Suppressor macrophage treated with lipopolysaccharide for 4 hours (primary cell): ENCODE results near the gene NXF1.
"Not testable (repeated sequence)": the region's sequence is repeated elsewhere in the genome, so short reads cannot be mapped to it uniquely, and the experiment has no call there.

ENCODE experiments used
- DNase-seq: peaks from one replicate; pipeline ENCODE4 v3.0.0-alpha.2; 2020

The NXF1 gene

DNA sequence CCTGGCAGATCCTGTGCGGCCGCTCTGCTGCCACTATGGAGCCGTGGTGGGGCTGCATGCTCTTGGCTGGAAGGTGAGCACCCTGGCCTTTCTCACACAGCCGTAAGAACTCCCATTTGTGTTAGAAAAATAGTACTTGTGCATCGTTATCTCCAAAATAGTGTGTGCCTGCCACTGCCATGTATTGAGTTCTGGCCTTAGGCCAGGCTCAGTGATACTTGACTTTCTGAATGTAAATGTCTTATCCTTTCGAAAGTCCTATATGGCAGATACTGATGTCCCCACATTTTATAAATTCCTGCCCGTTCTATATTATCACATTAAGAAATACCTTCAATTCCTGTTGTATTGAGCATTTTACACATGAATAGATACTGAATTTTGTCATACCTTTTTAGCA, 22.5 kb downstream of the NXF1 start:
- no peak for DNase-seq

DNA sequence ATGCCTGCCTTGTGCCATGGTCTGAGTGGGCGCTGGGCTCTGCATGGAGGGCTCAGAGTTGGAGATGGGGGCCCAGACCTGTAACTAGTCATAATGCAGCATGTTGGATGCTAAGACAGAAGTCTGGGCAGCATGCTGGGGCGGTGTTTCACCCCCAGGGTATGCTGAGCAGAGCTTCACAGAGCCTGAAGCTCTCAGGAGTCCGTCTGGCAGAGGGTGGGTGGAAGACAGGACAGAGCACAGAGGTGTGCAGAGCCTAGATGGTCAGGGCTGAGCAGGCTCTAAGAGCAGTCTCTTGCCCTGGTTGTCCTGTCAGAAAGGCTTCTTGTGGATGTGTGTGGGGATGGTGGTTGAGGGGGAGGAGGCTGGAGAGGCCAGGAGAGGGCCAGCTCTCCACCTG, 26.8 kb downstream of the NXF1 start:
- DNase-seq = no peak

DNA sequence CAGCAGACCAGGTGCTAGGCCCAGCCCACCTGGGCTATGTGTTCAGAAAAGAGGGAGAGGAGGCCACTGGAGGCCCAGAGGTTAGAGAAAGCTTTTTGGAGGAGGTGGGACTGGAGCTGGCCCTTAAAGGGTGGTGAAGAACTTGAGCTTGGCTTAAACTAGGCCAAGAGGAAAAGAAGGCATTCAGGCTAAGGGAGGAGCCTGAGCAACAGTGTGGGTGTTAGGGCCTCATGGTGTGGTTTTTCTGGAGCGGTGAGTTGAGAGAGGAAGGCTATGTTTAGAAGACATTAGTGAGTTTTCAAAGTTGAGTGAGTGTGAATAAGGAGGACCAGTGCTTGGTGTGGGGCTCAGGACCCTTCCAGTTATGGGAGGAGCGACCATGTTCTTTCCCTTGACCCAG, 27.9 kb downstream of the NXF1 start:
- DNase-seq = no peak

DNA sequence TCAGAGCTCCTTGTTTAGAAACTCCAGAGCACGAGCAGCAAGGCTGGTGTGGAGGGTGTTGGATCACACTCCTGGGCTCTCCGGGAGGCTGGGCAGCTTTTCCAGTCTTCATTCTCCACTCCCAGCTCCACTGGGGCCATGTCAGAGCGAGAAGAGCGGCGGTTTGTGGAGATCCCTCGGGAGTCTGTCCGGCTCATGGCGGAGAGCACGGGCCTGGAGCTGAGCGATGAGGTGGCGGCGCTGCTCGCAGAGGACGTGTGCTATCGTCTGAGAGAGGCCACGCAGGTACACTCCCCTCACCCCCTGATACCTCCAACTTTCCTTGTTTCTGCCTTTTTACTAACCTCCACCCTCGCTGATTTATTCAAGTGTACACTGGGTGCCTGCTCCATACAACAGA, 29.6 kb downstream of the NXF1 start:
- DNase-seq = no peak

DNA sequence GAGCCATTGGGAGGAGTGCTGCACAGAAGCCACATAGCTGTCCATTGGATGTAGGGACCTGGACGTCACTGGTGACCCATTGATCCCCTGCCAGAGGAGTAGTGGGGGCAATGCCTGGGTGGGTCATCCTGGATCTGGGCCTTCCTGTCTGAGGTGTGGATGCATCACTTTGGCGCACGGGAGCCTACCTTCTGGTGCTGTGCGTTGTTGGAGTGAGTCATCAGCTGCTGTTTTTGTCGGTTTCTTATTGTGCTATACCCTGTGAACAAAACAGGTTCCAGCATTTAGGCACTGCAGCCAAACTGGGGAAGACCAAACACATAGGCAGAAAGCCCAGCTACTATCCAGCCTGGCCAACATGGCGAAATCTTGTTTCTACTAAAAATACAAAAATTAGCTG, 30.8 kb downstream of the NXF1 start:
- DNase-seq = no peak

DNA sequence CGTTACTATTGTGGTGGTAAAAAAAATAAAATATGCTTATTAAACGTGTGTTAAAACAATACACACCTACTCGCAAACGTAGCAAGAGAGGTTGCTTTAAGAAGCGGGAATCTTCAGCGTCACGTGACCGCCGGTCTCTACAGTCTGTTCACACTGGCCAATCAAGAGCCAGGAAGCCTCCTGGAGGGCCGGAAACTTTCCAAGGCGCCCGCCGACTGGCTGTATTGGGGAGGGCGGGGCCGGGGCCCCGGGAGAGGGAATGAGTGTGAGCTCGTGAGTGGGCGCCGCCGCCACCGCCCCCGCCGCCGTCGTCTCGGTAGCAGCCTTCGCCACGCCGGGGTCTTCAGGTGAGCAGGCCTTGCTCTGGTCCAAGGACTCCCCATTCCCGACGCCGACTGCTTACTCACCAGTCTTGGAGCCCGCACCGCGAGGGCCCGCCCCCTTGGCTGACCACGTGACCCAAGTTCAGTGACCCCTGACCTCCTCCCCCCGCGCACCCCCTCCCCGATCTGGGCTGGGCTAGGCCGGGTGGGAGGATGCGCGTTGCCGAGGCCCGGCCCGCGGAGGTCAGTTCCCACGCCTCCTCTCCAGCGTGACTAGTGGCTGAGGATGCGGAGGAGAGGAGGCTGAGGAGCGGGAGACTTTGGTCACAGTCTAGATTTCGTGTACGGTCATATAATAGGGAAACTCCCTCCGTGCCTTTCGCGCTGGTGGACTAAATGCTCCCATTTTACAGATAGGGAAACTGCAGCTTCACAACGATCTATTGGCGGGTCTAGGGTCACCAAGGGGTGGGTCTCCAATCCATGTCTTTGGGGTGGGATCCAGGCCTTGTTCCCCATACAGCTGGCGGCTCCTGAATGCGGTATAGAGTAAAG, 33.9 kb downstream of the NXF1 start, which contains the start of gene TAF6L:
Gene TAF6L (plus strand): TSS at position 253 of the 878 bp plus-strand sequence. CDS start 4,388 bp downstream, outside the sequence.
- peak; percentile 98 for DNase-seq

DNA sequence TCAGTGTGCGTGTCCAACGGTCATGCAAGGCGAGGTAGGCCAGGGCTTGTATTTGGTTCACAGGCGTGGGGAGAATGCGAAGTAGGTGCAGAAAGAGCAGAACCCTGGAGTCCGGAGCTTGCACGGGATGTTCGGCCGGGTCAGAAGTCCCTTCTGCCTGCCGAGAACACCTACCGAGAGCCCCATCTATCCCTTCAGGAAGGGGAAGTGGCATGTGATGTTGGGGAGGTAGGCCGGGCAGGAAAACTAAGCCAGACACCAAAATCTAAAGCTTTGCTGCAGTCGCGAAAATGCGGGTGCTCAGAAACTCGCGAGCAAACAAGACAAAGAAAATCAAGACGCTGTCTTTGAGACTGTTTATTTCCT, 34.5 kb downstream of the NXF1 start:
- no peak for DNase-seq

DNA sequence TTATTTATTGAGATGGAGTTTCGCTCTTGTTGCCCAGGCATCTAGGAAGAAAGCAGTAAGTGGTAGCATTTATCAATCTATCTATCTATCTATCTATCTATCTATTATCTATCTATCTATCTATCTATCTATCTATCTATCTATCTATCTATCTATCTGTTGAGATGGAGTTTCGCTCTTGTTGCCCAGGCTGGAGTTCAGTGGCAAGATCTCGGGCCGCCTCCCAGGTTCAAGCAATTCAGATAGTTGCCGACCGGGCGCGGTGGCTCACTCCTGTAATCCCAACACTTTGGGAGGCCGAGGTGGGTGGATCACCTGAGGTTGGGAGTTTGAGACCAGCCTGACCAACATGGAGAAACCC, 44.4 kb downstream of the NXF1 start:
- DNase-seq = not testable (repeated sequence)

DNA sequence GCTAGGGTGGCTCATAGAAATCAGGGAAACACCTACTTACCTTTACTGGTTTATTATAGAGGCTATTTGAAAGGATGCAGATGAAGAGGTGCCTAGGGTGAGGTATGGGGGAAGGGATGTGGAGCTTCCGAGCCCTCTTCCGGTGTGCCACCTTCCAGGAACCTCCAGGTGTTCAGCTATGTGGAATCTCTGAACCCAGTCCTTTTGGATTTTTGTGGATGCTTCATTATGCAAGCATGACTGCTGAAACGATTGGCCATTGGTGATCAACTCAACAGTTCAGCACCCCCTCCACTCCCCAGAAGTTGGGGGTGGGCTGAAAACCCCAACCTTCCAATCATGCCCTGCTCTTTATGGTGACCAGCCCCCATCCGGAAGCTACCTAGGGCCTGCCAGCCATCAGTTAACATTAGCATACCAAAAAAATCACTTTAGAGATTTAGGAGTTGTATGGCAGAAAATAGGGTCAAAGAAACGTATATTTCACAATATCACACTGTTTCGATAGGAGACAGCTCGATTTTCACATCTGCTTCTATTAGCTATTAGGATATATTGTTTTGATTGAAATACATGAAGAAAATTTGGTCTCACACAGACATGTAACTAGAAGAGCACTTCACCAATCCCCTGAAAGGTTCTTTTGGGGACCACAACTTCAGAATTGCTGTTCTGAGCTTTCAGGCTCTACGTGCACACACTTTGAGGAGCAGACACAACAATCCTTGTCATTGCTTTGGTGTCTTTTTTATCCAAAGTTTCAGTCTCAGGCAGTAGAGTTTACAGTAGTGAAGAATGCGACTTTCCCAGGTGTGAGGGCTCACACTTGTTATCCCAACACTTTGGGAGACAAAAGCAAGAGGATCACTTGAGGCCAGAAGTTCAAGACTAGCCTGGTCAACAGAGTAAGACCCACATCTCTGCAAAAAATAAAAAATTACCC, 47.1 kb downstream of the NXF1 start:
- DNase-seq = no peak

DNA sequence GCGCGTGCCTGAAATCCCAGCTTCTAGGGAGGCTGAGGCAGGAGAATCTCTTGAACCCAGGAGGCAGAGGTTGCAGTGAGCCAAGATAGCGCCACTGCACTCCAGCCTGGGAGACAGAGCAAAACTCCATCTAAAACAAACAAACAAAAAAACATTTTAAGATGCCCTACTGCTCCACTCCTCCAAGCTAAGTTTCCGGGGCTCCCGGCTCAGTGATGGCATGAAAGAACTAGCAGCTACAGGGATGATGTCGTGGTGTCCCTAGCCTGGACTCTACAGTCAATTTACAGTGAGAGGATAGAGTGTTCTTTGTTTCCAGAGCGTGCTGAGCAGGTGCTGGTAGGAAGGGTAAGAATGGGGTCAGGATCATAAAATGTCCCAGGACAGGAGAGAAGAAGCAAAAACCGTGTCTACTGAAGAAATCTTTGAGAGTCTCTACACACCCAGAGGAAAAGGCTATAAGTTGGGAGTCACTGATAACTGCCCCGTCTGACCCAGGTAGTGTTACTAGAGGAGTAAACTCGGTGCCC, 50.1 kb downstream of the NXF1 start:
- DNase-seq = no peak

DNA sequence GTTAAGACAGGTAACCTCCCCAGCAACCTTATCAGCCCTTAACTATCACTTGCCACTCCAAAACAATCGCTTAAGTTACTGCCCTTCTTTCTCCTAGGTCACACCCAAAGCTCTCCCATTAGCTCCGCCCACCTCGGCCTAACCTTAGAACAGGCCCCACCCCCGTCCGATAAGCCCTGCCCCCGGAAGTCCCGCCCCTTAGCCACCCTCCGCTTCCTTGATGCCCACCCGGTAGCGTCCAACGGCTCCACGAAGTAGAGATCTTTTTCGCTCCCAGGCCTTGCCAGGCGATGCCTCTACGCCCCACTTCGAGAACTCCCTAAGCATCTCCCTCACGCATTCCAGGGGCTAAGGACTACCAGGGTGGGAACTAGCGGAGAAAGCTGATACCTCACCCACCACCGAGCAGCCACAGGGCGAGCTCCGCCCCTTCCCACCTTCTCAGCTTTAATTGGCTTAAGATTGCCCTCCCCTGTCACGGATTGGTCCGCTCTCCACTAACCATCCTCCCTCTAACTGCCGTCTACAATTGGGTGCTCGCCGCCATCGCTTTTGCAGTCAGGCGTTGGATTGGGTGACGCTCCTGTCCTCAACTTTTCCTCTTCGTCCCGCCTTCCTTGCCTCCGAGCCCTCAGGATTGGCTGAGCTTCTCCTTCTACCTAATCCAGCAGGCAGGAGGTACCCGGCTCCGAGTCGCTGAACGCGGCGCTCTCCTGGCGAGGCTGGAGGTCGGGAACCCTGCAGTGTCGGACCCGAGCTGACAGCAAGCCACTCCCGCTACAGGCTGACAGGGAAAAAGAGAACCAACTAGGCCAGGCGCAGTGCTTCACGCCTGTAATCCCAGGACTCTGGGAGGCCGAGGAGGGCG, 51.3 kb downstream of the NXF1 start, which contains the start of gene ZBTB3:
Gene ZBTB3 (minus strand): TSS at position 425 of the 868 bp plus-strand sequence. CDS start 496 bp downstream, outside the sequence.
- DNase-seq = peak; percentile 98

DNA sequence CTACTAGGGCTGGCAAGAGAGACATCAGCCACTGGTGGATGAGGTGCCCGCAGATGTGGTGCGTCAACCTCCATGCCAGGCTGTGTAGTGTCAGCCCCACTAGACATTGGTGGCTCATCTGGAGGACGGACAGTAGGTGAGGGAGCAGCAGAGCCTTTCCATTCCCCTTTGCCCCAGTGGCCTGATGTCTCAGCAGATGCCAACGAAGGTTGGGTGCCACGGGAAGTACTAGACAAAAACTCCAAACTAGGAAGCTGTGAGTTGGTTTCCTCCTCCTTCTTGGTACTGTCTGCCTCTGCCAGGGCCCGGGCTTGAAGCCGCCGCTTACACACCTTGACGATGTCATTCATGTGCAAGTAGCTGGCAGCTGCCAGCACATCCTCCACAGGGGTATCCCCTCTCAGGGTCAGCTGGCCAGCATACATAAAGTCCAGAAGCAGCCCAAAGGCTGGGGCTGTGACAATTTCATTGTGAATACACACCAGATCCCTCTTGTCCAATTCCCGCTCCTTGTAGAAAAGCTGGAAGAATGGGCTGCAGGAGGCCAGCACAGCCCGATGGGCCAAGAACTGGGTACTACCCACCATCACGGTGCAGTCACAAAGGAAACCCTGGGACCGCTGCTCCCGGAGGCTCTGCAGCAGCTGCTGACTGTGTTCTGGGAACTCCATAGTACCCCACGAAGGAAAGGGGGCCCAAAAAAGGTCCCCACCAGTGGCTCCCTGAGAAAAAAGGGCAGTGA, 52.1 kb downstream of the NXF1 start:
- no peak for DNase-seq

DNA sequence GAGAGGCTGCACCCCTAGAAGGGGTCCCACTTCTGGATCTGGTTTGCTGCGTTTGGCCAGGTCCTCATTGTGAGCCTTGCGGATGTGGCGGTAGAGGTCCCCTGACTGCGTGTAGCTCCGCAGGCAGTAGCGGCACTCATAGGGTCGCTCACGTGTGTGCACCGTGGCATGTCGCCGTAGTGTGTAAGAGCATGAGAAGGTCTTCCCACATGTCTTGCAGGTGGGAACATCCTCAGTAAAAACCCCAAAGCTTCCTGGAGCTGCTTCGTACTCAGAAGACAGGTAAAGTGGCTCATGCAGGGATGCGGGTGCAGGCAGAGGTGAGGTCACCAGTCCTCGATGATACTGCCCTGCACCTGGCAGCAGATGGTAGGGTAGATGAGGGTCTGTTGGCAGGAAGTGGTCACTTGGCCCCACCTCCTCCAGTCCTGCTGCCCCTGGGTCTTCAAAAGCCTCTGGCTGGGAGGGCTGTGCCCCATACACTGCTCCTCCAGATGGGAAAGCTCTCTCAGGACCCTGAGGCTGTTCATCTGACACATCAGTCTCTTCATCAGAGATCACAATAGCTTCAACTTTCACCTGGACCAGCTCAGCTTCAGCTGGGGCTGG, 53.0 kb downstream of the NXF1 start:
- no peak for DNase-seq

DNA sequence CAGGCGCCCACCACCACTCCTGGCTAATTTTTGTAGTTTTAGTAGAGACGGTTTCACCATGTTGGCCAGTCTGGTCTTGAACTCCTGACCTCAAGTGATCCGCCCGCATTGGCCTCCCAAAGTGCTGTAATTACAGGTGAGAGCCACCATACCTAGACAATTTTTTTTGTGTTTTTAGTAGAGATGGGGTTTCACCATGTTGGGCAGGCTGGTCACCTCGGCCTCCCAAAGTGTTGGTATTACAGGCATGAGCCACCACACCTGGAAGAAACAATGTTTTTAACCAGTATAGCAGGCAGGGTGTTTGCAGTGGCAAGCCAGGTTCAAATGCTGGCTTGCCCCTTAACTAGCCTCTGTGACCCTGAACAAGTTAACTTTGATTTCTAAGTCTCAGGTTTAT, 55.3 kb downstream of the NXF1 start:
- not testable (repeated sequence) for DNase-seq

DNA sequence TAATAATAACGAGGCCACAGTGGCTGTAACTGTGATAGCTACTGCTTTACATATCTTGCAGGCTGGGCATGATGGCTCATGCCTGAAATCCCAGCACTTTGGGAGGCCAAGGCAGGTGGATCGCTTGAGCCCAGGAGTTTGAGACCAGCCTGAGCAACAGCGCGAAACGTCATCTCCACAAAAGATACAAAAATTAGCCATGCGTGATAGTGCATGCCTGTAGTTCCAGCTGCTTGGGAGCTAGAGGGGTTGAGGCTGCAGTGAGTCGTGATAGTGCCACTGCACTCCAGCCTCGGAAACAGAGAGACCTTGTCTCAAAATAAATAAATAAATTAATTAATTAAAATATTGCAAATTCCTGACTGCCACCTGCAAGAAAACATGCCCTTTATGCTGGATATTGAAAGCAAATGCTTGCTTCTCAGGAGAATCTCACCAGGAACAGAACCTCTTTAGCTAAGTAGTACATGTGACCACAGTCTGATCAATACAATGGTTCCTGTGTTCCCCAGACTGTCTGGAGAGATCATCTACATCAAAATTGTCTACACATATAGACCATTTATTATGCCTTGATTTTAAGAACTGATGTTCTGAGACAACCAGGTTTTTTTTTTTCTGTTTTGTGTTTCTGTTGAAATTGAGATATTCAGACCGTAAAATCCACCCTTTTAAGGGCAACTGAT, 57.6 kb downstream of the NXF1 start:
- no peak for DNase-seq
